H1 (cell line): ENCODE measurements around the gene HHAT. TPM values are rescaled to one million over a fixed set of nuclear protein-coding genes. Genes with fewer than 3 reads are reported as not detected.

ENCODE experiments used
- CTCF ChIA-PET: fragments of 300-600 bp; sonication (Branson Sonifier 250); formaldehyde crosslinking; loops from one replicate; lab custom pipeline; 2021; ENCODE audit not compliant: partially characterized antibody; lab: Charles Lee
- POLR2A ChIA-PET: fragments of 300-600 bp; sonication (Branson Sonifier 250); formaldehyde crosslinking; loops from one replicate; lab custom pipeline; 2021; ENCODE audit warnings: inconsistent platforms; ENCODE audit not compliant: partially characterized antibody; lab: Charles Lee
- DNase-seq, 2 experiments: peaks; one replicate each; pipeline versions ENCODE4 v3.0.0 to v3.0.0-alpha.2; 2010 to 2022; ENCODE audit warnings: low spot score in 2 of 2, low read depth in 1 of 2, mixed read lengths in 1 of 2
- FAIRE-seq: peaks from 2 replicates; lab custom pipeline; 2011; peaks lifted over from hg19 to GRCh38; lab: Jason Lieb, UNC
- H2AFZ ChIP-seq: 2 replicates; pipeline ENCODE4 v1.8.1; 2012; ENCODE audit warnings: low read length, inconsistent platforms
- H2AK5ac ChIP-seq: 2 replicates; pipeline ENCODE4 v1.6.1; 2013; ENCODE audit warnings: low read depth, low read length
- H2BK120ac ChIP-seq: replicated peaks from 2 replicates; pipeline ENCODE3; 2013; ENCODE audit warnings: low read depth, low read length, inconsistent platforms
- H2BK12ac ChIP-seq: 2 replicates; pipeline ENCODE4 v1.6.1; 2013; ENCODE audit warnings: low read depth, low read length
- H2BK15ac ChIP-seq: 2 replicates; pipeline ENCODE4 v1.6.1; 2013; ENCODE audit warnings: low read length
- H2BK20ac ChIP-seq: 2 replicates; pipeline ENCODE4 v1.6.1; 2013; ENCODE audit warnings: low read length
- H2BK5ac ChIP-seq: 2 replicates; pipeline ENCODE4 v1.6.1; 2013; ENCODE audit warnings: low read depth, low read length
- H3K14ac ChIP-seq: 2 replicates; pipeline ENCODE4 v1.6.1; 2013; ENCODE audit warnings: inconsistent platforms; ENCODE audit not compliant: insufficient read length
- H3K18ac ChIP-seq: 2 replicates; pipeline ENCODE4 v1.6.1; 2013; ENCODE audit warnings: low read length; ENCODE audit errors: extremely low read depth
- H3K23ac ChIP-seq: 2 replicates; pipeline ENCODE4 v1.6.1; 2013; ENCODE audit warnings: inconsistent platforms; ENCODE audit not compliant: insufficient read length
- H3K23me2 ChIP-seq: 2 replicates; pipeline ENCODE4 v1.6.1; 2013; ENCODE audit warnings: low read depth, low read length
- H3K27ac ChIP-seq: 2 replicates; pipeline ENCODE4 v1.6.1; 2011; ENCODE audit warnings: low read depth, low read length, inconsistent platforms
- H3K27me3 ChIP-seq, 4 experiments: replicated peaks in 1 of 4; 1 replicate in 1 of 4; 2 replicates in 3 of 4; pipeline versions ENCODE4 v1.6.1 to v1.8.1; 2011 to 2013; ENCODE audit warnings: low read length in 3 of 4, mild to moderate bottlenecking in 3 of 4, inconsistent platforms in 2 of 4, mixed read lengths in 2 of 4, moderate library complexity in 1 of 4; ENCODE audit not compliant: control insufficient read depth in 3 of 4, insufficient read depth in 3 of 4; ENCODE audit errors: extremely low read depth in 1 of 4
- H3K36me3 ChIP-seq, 4 experiments: 2 replicates each; pipeline versions ENCODE4 v1.6.1 to v1.8.1; 2011 to 2013; ENCODE audit warnings: mild to moderate bottlenecking in 4 of 4, low read length in 3 of 4, moderate library complexity in 2 of 4, control low read depth in 1 of 4, inconsistent platforms in 1 of 4; ENCODE audit not compliant: insufficient read depth in 4 of 4, control insufficient read depth in 2 of 4
- H3K4ac ChIP-seq: replicated peaks from 2 replicates; pipeline ENCODE3; 2013; ENCODE audit warnings: low read length, low read depth, mixed read lengths, inconsistent platforms; ENCODE audit not compliant: insufficient read length
- H3K4me1 ChIP-seq, 4 experiments: replicated peaks in 1 of 4; 1 replicate in 1 of 4; 2 replicates in 3 of 4; pipeline versions ENCODE4 v1.6.1 to v1.8.1; 2011 to 2013; ENCODE audit warnings: low read length in 3 of 4, inconsistent platforms in 2 of 4, mixed read lengths in 1 of 4; ENCODE audit not compliant: insufficient read depth in 4 of 4, control insufficient read depth in 3 of 4
- H3K4me2 ChIP-seq, 2 experiments: 2 replicates each; pipeline versions ENCODE4 v1.6.1 to v1.8.1; 2011 to 2013; ENCODE audit warnings: low read depth in 2 of 2, low read length in 2 of 2, control low read depth in 1 of 2, inconsistent platforms in 1 of 2, mild to moderate bottlenecking in 1 of 2; ENCODE audit not compliant: insufficient read depth in 1 of 2
- H3K4me3 ChIP-seq, 4 experiments: fragments of 200-600, 300-600 bp in 1 of 4; sonication (generic), shearing (Covaris generic), sonication (Bioruptor Twin) in 1 of 4; 2 replicates each; pipeline versions ENCODE4 v1.5.1 to v1.8.1; 2011 to 2016; ENCODE audit warnings: low read length in 4 of 4, low read depth in 3 of 4, control low read depth in 2 of 4, inconsistent platforms in 2 of 4, mild to moderate bottlenecking in 2 of 4, mixed read lengths in 1 of 4, moderate library complexity in 1 of 4; ENCODE audit not compliant: insufficient read depth in 2 of 4; ENCODE audit errors: extremely low read depth in 1 of 4
- H3K56ac ChIP-seq: replicated peaks from 2 replicates; pipeline ENCODE3; 2013; ENCODE audit warnings: low read depth, mild to moderate bottlenecking, mixed read lengths, low read length, inconsistent platforms; ENCODE audit not compliant: insufficient read length
- H3K79me1 ChIP-seq: 2 replicates; pipeline ENCODE4 v1.6.1; 2013; ENCODE audit warnings: low read depth, low read length, control low read depth
- H3K79me2 ChIP-seq, 2 experiments: 2 replicates each; pipeline versions ENCODE4 v1.6.1 to v1.8.1; 2012 to 2013; ENCODE audit warnings: low read length in 2 of 2, mild to moderate bottlenecking in 2 of 2, inconsistent platforms in 1 of 2; ENCODE audit not compliant: insufficient read depth in 2 of 2, control insufficient read depth in 1 of 2
- H3K9ac ChIP-seq, 4 experiments: replicated peaks in 1 of 4; 1 replicate in 1 of 4; 2 replicates in 3 of 4; pipeline versions ENCODE4 v1.6.1 to v1.8.1; 2011 to 2013; ENCODE audit warnings: low read depth in 3 of 4, low read length in 3 of 4, control low read depth in 2 of 4, mild to moderate bottlenecking in 2 of 4, moderate library complexity in 2 of 4, inconsistent platforms in 1 of 4; ENCODE audit errors: extremely low read depth in 1 of 4
- H3K9me3 ChIP-seq, 2 experiments: 2 replicates each; pipeline versions ENCODE4 v1.6.1 to v1.8.1; 2012 to 2013; ENCODE audit warnings: mild to moderate bottlenecking in 2 of 2, moderate library complexity in 2 of 2, control low read depth in 1 of 2, inconsistent platforms in 1 of 2, low read depth in 1 of 2, low read length in 1 of 2, mixed read lengths in 1 of 2; ENCODE audit not compliant: insufficient read depth in 2 of 2
- H4K20me1 ChIP-seq, 2 experiments: replicated peaks in 1 of 2; 2 replicates each; pipeline versions ENCODE3 to v1.8.1; 2011 to 2013; ENCODE audit warnings: inconsistent platforms in 2 of 2, low read length in 2 of 2, mild to moderate bottlenecking in 1 of 2; ENCODE audit not compliant: insufficient read depth in 2 of 2, control insufficient read depth in 1 of 2
- H4K5ac ChIP-seq: 2 replicates; pipeline ENCODE4 v1.6.1; 2013; ENCODE audit warnings: low read length, low read depth, mixed read lengths, inconsistent platforms; ENCODE audit not compliant: insufficient read length
- H4K8ac ChIP-seq: 2 replicates; pipeline ENCODE4 v1.8.0; 2013; ENCODE audit warnings: mild to moderate bottlenecking, moderate library complexity, low read length, inconsistent platforms; ENCODE audit not compliant: insufficient read depth; ENCODE audit errors: extremely low read depth
- H4K91ac ChIP-seq: replicated peaks from 2 replicates; pipeline ENCODE3; 2013; ENCODE audit warnings: low read length, mixed read lengths, inconsistent platforms; ENCODE audit not compliant: insufficient read length
- POLR2A ChIP-seq, 2 experiments: IDR thresholded peaks; 1 replicate in 1 of 2; 2 replicates in 1 of 2; pipeline ENCODE4 v1.6.1; 2011; ENCODE audit warnings: low read depth in 2 of 2, low read length in 2 of 2, mild to moderate bottlenecking in 2 of 2; ENCODE audit errors: control extremely low read depth in 1 of 2
- WGBS, 2 experiments: shearing (Covaris generic) in 1 of 2; methylation state at CpG; one replicate each; pipeline versions ENCODE4 v1.1.6 to v1.1.7; 2013 to 2015; ENCODE audit warnings: low lambda C conversion rate in 2 of 2, mixed read lengths in 2 of 2, inconsistent platforms in 1 of 2, low coverage in 1 of 2, missing lambda C conversion rate in 1 of 2; ENCODE audit not compliant: insufficient replicate concordance in 2 of 2, insufficient coverage in 1 of 2, insufficient read length in 1 of 2; ENCODE audit errors: extremely low coverage in 1 of 2, missing lambda C conversion rate in 1 of 2; 5-methylcytosine and 5-hydroxymethylcytosine counted together
- polyA plus RNA-seq, 7 experiments: library from polyadenylated mRNA; depleted of rRNA in 3 of 7; stranded (reverse) in 5 of 7; unstranded in 2 of 7; fragments of >200 nt in 5 of 7; fragments of 200-250 nt in 2 of 7; gene quantifications; 1 replicate in 5 of 7; 2 replicates in 1 of 7; 4 replicates in 1 of 7; pipeline versions ENCODE4 v1.2.1 to v1.2.3, GENCODE V29; 2011 to 2013; ENCODE audit warnings: missing spikeins in 2 of 7, mixed read lengths in 2 of 7
- total RNA-seq: library from RNA; stranded (reverse); fragmentation: NEBNext Ultra II Directional; extraction: Animal tissue kit (Norgen Biotek cat#: 25700); gene quantifications from 2 replicates; pipeline ENCODE4 v1.2.1, GENCODE V29; 2021

HHAT gene
- total and polyA plus RNA-seq, 2 of the 8 experiments (the other 6 are each of a cell fraction or from before 2014, with no cell fraction given): 0.15 to 0.51 TPM

- Histone ChIP-seq H4K91ac (no peak overlapping the region), H3K27me3 (no peaks in the 10 kb centered on the region), H2AFZ (no peak overlapping the region), H3K23ac (no peak overlapping the region), H3K4ac (no peak overlapping the region), H3K56ac (no peak overlapping the region), H2BK120ac (no peak overlapping the region), H2BK15ac (no peak overlapping the region), H4K5ac (no peak overlapping the region), H3K9ac (no peak overlapping the region), H2BK20ac (no peak overlapping the region), H2BK12ac (no peak overlapping the region), H3K9me3 (peaks cover 0 to 5% of the 10 kb centered on the region in 2 experiments; a peak in 1 of 4 replicates), H4K8ac (no peak overlapping the region), H2BK5ac (no peak overlapping the region), H2AK5ac (no peak overlapping the region), H3K27ac (no peak overlapping the region), H3K18ac (no peak overlapping the region), H4K20me1 (peaks cover 0 to 2% of the 10 kb centered on the region in 2 experiments), H3K79me2 (no peaks in the 10 kb centered on the region), H3K4me1 (0 out of 7 replicates have a peak, but pooled peaks cover 0 to 2% (median 0%) of the 10 kb centered on the region in 4 experiments), H3K23me2 (peaks cover 5% of the 10 kb centered on the region; the same call in 1 of the 2 replicates), H3K36me3 (no peaks in the 10 kb centered on the region), H3K79me1 (no peaks in the 10 kb centered on the region; the same call in 1 of the 2 replicates), H3K14ac (no peak overlapping the region), H3K4me2 (no peak overlapping the region), H3K4me3 (no peak overlapping the region)
- 97% methylated on average over 2 of the region's 2 CpGs; no CpG with 5 or more reads in 1 of the 2 experiments for WGBS, 2 experiments
- FAIRE-seq: no peak
- ChIA-PET POLR2A (interaction anchor here (1.1 kb wide), 1 partner anchor 11 kb away, joined by 3 read pairs; no protein-coding TSS in a partner anchor), CTCF (interaction anchor here (1.1 kb wide), 1 partner anchor 250 kb away, joined by 3 read pairs; no protein-coding TSS in a partner anchor)
- DNase-seq: no peak
- TF ChIP-seq POLR2A (IDR thresholded peaks at IDR 0.05; ENCODE audit: control extremely low read depth in 1 of 2, low read depth in 2 of 2, low read length in 2 of 2): no peak
These were observed 321.7 kb downstream of the HHAT start for GRCh38 chr1:210650403-210650802.
